ENCODE measurements around the gene HAUS7.

HAUS7 gene

GRCh38 chrX:153406011-153406410, 64.4 kb downstream of the HAUS7 start:
- FAIRE-seq: no peak

DNA sequence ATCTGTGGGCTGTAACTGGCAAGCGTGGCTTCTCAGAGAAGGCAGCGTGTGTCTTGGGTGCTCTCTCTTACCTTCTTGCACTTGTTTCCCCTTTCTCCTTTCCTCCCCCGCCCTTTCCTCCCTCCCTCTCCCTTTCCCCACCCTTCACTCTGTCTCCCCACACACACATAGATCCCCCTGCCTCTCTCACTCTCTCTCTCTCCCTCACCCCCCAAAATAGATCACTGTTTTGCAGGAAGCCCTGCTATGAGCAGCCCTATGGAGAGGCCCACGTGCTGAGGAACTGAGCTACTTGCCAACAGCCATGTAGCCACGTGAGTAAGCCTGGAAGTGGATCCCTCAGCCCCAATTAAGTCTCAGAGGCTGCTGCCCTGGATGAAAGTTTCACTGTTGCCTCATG, 65.0 kb downstream of the HAUS7 start:
- FAIRE-seq: no peak

DNA sequence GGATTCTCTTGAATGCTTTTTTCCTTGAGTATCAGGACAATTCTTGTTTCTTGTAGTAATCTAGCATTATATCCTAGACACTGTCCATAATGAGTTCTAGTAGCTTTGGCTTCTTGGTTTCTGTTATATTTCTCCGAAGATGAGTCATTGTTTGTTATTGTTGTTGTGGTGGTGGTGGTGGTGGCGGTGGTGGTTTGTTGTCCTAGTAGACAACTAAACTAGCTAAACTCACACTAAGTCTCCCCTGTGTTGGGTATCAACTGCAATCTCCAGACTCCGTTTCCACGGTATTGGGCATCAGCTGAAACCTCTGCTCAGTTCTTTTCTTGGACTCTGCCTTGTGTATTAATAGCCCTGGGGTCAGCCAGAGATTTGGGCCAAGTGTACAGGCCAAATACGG, 66.0 kb downstream of the HAUS7 start:
- FAIRE-seq: peak; percentile 77

GRCh38 chrX:153401133-153401764, 69.1 kb downstream of the HAUS7 start, which contains the start of gene PNMA6E:
PNMA6E (minus strand) TSS chrX:153401350; CDS start chrX:153398849, 2,501 bp downstream.
- FAIRE-seq: no peak

DNA sequence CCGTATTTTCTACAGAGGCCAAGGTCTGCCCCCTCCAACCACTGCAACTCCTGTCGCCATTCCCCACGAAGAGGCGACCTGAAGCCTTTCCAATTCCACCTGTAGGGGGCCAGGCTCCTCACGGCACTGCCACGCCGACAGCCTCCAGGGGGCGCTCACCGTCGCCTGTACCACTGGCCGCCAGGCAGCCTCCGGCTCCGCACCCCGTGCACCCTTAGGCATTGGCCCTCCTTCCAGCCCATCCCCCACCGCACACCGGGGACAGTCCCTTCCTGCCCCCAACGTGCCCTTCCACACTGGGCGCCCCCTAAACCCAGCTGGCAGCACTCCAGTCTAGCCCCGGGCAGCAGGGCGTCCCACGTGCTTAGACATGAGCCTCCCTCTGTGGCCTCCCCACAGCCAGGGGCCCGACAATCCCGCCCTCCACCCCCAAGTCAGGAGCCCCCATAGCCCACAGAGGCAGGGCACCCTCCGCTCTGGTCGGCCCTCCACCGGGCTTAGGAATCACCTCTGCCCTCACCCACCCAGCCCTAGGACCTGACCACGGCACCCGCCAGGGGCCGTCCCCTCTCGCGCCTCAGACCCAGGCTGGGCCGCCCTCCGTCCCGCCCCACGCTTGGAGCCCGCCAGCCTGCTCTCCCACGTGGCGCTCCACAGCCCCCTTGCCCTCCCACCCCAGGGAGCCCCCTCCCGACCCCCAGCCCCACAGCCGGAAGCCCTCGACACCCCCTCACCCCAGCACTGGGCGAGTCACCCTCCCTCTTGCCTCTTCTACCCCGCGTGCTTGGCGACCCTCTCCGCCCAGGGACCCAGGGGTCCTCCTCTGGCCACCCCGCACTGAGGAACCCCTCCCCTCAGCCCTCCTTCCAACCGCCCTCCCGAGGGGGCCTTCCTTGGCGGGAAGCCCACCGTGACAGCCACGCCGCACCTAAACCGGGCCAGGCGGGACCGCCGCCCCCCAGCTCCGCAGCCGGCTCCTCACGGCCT, 69.9 kb downstream of the HAUS7 start:
- no peak for FAIRE-seq

GRCh38 chrX:153398275-153398960, 72.0 kb downstream of the HAUS7 start:
- no peak for FAIRE-seq
